GM21576 (cell line): ENCODE measurements around the gene ZNF383.
"Not testable (repeated sequence)": the region's sequence is repeated elsewhere in the genome, so short reads cannot be mapped to it uniquely, and the experiment has no call there.

Source experiments
- ATAC-seq: cut with Tn5 transposase; IDR thresholded peaks from one replicate; pipeline ENCODE4 v1.9.1; 2021; ENCODE audit warnings: mild to moderate bottlenecking, moderate library complexity; ENCODE audit not compliant: unreplicated experiment

The ZNF383 gene

DNA sequence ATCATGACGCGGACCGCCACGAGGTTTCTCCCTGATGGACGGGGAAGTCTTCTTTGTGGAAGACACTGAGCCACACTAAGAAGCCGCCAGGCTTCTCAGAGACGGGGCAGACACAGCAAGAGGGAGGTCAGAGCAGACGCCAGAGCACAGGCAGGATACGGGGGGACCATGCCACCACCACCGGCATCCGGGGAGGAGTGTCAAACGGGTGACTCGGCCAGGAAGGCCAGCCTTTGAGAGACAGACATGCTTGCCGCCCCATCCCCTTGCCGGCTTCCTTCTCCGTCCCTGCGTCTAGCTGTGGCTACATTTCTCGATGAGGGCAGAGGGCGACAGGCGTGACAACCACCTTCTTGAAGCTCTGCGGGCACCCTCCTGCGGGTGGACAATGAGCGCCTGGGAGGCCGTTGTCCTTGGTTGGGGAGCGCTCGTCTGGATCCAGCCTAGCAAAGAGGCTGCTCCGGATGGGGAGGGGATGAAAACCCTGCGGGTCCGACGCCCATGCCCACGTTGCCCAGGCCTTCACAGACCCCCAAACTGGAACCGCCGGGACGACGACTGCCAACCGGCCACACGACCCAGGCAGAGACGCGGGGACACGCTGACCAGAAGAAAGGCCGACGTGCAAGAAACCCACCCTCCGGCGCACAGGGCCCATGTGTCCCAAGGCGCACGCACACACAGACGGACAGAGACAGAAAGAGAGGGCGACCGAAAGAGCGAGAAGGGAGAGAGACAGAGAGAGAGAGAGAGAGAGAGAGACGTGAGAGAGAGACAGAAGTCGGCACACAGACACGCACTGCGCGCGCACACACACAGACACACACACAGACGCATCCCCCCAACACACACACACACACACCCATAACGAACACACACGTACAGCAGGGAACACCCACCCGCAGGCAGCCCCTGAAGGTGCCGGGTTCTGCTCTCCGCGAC, 75.3 kb downstream of the ZNF383 start:
- ATAC-seq = not testable (repeated sequence)

DNA sequence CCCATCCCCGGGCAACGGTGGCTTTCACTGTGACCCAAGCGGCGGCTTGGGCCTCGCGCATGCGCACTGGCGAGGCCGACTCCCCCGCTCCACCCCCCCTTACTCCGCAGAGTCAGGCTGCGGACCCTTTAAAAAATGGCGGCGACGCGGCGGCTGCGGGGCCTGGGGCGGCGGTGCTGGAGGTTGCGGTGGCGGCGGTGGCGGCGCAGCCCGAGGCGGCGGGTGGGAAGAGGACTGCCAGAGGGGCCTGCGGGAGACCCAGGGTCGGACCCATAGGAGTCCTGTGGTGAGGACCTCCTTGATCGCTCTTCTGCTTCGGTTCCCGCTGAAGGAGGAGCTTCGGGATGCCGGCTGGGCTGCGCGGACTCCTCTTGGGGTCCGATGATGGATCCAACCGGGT, 76.2 kb downstream of the ZNF383 start:
- not testable (repeated sequence) for ATAC-seq
